Measurements from ENCODE around the gene CCDC157. TPM values are rescaled to one million over a fixed set of nuclear protein-coding genes. Genes with fewer than 3 reads are reported as not detected.

The CCDC157 gene
- total RNA-seq, 2 experiments from 2014 or later = 1.1 to 1.5 TPM

GRCh38 chr22:30381264-30381663 is 24.5 kb downstream of the CCDC157 start:
- intact Hi-C loops (cut with micrococcal nuclease) = no loop called here

GRCh38 chr22:30382340-30382739 is 25.5 kb downstream of the CCDC157 start:
- Mint-ChIP-seq H3K9me3 (no peaks in the 10 kb centered on the region), H3K4me1 (ENCODE audit: low read depth) (peaks cover 2% of the 10 kb centered on the region)
- CTCF ChIA-PET = interaction anchor here (0.9 to 14.3 kb wide), 4 partner anchors 10 to 94 kb away, joined by 3 to 287 read pairs (median 4); partner anchors contain the start of gene CASTOR1

More at GRCh38 chr22:30381264-30381663, 24.5 kb downstream of the CCDC157 start:
- peaks cover under 1% of the 10 kb centered on the region for H3K4me1 Mint-ChIP-seq (ENCODE audit: low read depth)
- H3K36me3 Mint-ChIP-seq (ENCODE audit: low read depth) = no peaks in the 10 kb centered on the region
- no peaks in the 10 kb centered on the region for H3K9me3 Mint-ChIP-seq
- CTCF ChIA-PET = interaction anchor here (0.6 to 14.3 kb wide), 8 partner anchors 9 to 957 kb away, joined by 3 to 287 read pairs (median 4); partner anchors contain the start of gene CASTOR1
- peak; percentile 36 for DNase-seq
- H3K4me3 Mint-ChIP-seq = no peak overlapping the region
- no peak overlapping the region for H3K27ac Mint-ChIP-seq
- H3K27me3 Mint-ChIP-seq (ENCODE audit: low read depth) = no peaks in the 10 kb centered on the region

GRCh38 chr22:30383061-30383460 is 26.3 kb downstream of the CCDC157 start:
- intact Hi-C loops (cut with micrococcal nuclease) = no loop called here
- CTCF ChIA-PET = interaction anchor here (1.0 to 14.3 kb wide), 2 partner anchors 9 to 94 kb away, joined by 4 to 287 read pairs; partner anchors contain the start of gene CASTOR1
- Mint-ChIP-seq H3K27me3 (ENCODE audit: low read depth) (no peaks in the 10 kb centered on the region), H3K9me3 (no peaks in the 10 kb centered on the region), H3K36me3 (ENCODE audit: low read depth) (no peaks in the 10 kb centered on the region), H3K27ac (no peak overlapping the region), H3K4me3 (no peak overlapping the region), H3K4me1 (ENCODE audit: low read depth) (peaks cover 5% of the 10 kb centered on the region)
- no peak for DNase-seq

More at GRCh38 chr22:30382340-30382739, 25.5 kb downstream of the CCDC157 start:
- no peaks in the 10 kb centered on the region for H3K36me3 Mint-ChIP-seq (ENCODE audit: low read depth)
- no peak for DNase-seq
- no peak overlapping the region for H3K4me3 Mint-ChIP-seq
- intact Hi-C loops (cut with micrococcal nuclease) = no loop called here
- H3K27ac Mint-ChIP-seq = no peak overlapping the region
- H3K27me3 Mint-ChIP-seq (ENCODE audit: low read depth) = no peaks in the 10 kb centered on the region

- Mint-ChIP-seq H3K4me3 (peak overlapping the region; percentile 74), H3K27ac (no peak overlapping the region), H3K27me3 (ENCODE audit: low read depth) (no peaks in the 10 kb centered on the region), H3K4me1 (ENCODE audit: low read depth) (peaks cover 5% of the 10 kb centered on the region), H3K9me3 (no peaks in the 10 kb centered on the region), H3K36me3 (ENCODE audit: low read depth) (no peaks in the 10 kb centered on the region)
- CTCF ChIA-PET = interaction anchor here (0.5 to 14.3 kb wide), 10 partner anchors 58 to 597 kb away, joined by 3 to 287 read pairs (median 3); partner anchors contain the start of gene CASTOR1
- intact Hi-C loops (cut with micrococcal nuclease) = loop anchor here (2.0 kb wide), 2 partner anchors 29 to 277 kb away; partner anchors contain the start of genes CCDC157 and SF3A1
- DNase-seq = no peak
Observed at GRCh38 chr22:30385942-30386341, 29.1 kb downstream of the CCDC157 start.

GRCh38 chr22:30386608-30386959 is 29.8 kb downstream of the CCDC157 start:
- Mint-ChIP-seq H3K9me3 (no peaks in the 10 kb centered on the region), H3K4me3 (peak overlapping the region; percentile 74), H3K27ac (no peak overlapping the region), H3K36me3 (ENCODE audit: low read depth) (no peaks in the 10 kb centered on the region), H3K27me3 (ENCODE audit: low read depth) (no peaks in the 10 kb centered on the region), H3K4me1 (ENCODE audit: low read depth) (peaks cover 10% of the 10 kb centered on the region)
- intact Hi-C loops (cut with micrococcal nuclease) = loop anchor here (2.0 kb wide), 2 partner anchors 30 to 278 kb away; partner anchors contain the start of genes CCDC157 and SF3A1
- no peak for DNase-seq
- CTCF ChIA-PET = interaction anchor here (0.8 to 14.3 kb wide), 8 partner anchors 61 to 279 kb away, joined by 3 to 287 read pairs (median 4); partner anchors contain the start of gene CASTOR1

- no peaks in the 10 kb centered on the region for H3K36me3 Mint-ChIP-seq (ENCODE audit: low read depth)
- CTCF ChIA-PET = interaction anchor here (0.8 to 14.3 kb wide), 13 partner anchors 9 to 299 kb away, joined by 3 to 287 read pairs (median 4); partner anchors contain the start of genes CASTOR1, CCDC157, SEC14L2 and SF3A1
- intact Hi-C loops (cut with micrococcal nuclease) = loop anchor here (1.0 to 2.0 kb wide), 4 partner anchors 30 to 278 kb away; partner anchors contain the start of genes CCDC157 and SF3A1
Observed at GRCh38 chr22:30386960-30387827, 30.4 kb downstream of the CCDC157 start, which contains the start of gene RNF215. Gene RNF215 (minus strand): TSS chr22:30387411. CDS start chr22:30387313, 98 bp downstream.

GRCh38 chr22:30390974-30391691 is 34.3 kb downstream of the CCDC157 start:
- Mint-ChIP-seq H3K27me3 (ENCODE audit: low read depth) (no peaks in the 10 kb centered on the region), H3K4me1 (ENCODE audit: low read depth) (peaks cover 28% of the 10 kb centered on the region), H3K9me3 (no peaks in the 10 kb centered on the region), H3K4me3 (no peak overlapping the region), H3K27ac (peak overlapping the region; percentile 75), H3K36me3 (ENCODE audit: low read depth) (no peaks in the 10 kb centered on the region)
- peak; percentile 89 for DNase-seq
- intact Hi-C loops (cut with micrococcal nuclease) = loop anchor here (1.0 to 2.0 kb wide), 3 partner anchors 35 to 212 kb away; no protein-coding TSS in a partner anchor
- CTCF ChIA-PET = interaction anchor here (0.6 to 14.3 kb wide), 26 partner anchors 8 to 210 kb away, joined by 3 to 287 read pairs (median 3); partner anchors contain the start of genes CASTOR1 and MTFP1

More at GRCh38 chr22:30386960-30387827, 30.4 kb downstream of the CCDC157 start, which contains the start of gene RNF215:
- H3K9me3 Mint-ChIP-seq = no peaks in the 10 kb centered on the region
- H3K27ac Mint-ChIP-seq = no peak within 1 kb of the TSS
- peaks cover 13% of the 10 kb centered on the region for H3K4me1 Mint-ChIP-seq (ENCODE audit: low read depth)
- DNase-seq = peak; percentile 68
- no peaks in the 10 kb centered on the region for H3K27me3 Mint-ChIP-seq (ENCODE audit: low read depth)
- peak within 1 kb of the TSS; percentile 74 for H3K4me3 Mint-ChIP-seq

- Mint-ChIP-seq H3K9me3 (no peaks in the 10 kb centered on the region), H3K4me1 (ENCODE audit: low read depth) (peaks cover 33% of the 10 kb centered on the region), H3K36me3 (ENCODE audit: low read depth) (no peaks in the 10 kb centered on the region), H3K4me3 (no peak overlapping the region), H3K27me3 (ENCODE audit: low read depth) (no peaks in the 10 kb centered on the region), H3K27ac (no peak overlapping the region)
- no peak for DNase-seq
- CTCF ChIA-PET = interaction anchor here (0.7 to 14.3 kb wide), 13 partner anchors 10 to 691 kb away, joined by 3 to 287 read pairs (median 4); partner anchors contain the start of genes CASTOR1, CCDC157, MTFP1 and SF3A1
- intact Hi-C loops (cut with micrococcal nuclease) = no loop called here
Observed at GRCh38 chr22:30392661-30393321, 36.0 kb downstream of the CCDC157 start.

- CTCF ChIA-PET = interaction anchor here (7.5 kb wide), 1 partner anchor 93 kb away, joined by 73 read pairs; no protein-coding TSS in a partner anchor
- no peaks in the 10 kb centered on the region for H3K36me3 Mint-ChIP-seq (ENCODE audit: low read depth)
- no peaks in the 10 kb centered on the region for H3K27me3 Mint-ChIP-seq (ENCODE audit: low read depth)
- no peak for DNase-seq
- H3K9me3 Mint-ChIP-seq = no peaks in the 10 kb centered on the region
- no peak overlapping the region for H3K27ac Mint-ChIP-seq
- no peak overlapping the region for H3K4me3 Mint-ChIP-seq
- intact Hi-C loops (cut with micrococcal nuclease) = no loop called here
- H3K4me1 Mint-ChIP-seq (ENCODE audit: low read depth) = peaks cover 38% of the 10 kb centered on the region
Observed at GRCh38 chr22:30393322-30393680, 36.5 kb downstream of the CCDC157 start.

GRCh38 chr22:30393885-30394284 is 37.1 kb downstream of the CCDC157 start:
- intact Hi-C loops (cut with micrococcal nuclease) = no loop called here
- no peak for DNase-seq
- H3K27ac Mint-ChIP-seq = no peak overlapping the region
- H3K4me3 Mint-ChIP-seq = no peak overlapping the region
- peaks cover 44% of the 10 kb centered on the region for H3K4me1 Mint-ChIP-seq (ENCODE audit: low read depth)
- H3K36me3 Mint-ChIP-seq (ENCODE audit: low read depth) = no peaks in the 10 kb centered on the region
- no peaks in the 10 kb centered on the region for H3K9me3 Mint-ChIP-seq
- CTCF ChIA-PET = interaction anchor here (0.7 to 7.5 kb wide), 4 partner anchors 11 to 106 kb away, joined by 3 to 73 read pairs (median 12); partner anchors contain the start of gene CASTOR1
- no peaks in the 10 kb centered on the region for H3K27me3 Mint-ChIP-seq (ENCODE audit: low read depth)
